K562 (cell line): ENCODE measurements around the gene RRAGD. TPM values are rescaled to one million over a fixed set of nuclear protein-coding genes. Genes with fewer than 3 reads are reported as not detected.

Source experiments
- CC2D1A ChIP-seq: fragments of 450-650 bp; IDR thresholded peaks from 2 replicates; pipeline ENCODE4 v1.6.1; 2017; ENCODE audit warnings: mild to moderate bottlenecking
- ERF ChIP-seq: fragments of 450-650 bp; formaldehyde crosslinking; IDR thresholded peaks from 2 replicates; pipeline ENCODE4 v1.4.0; 2020; ENCODE audit warnings: mild to moderate bottlenecking, mixed read lengths
- MAFF ChIP-seq: IDR thresholded peaks from 2 replicates; pipeline ENCODE4 v1.6.1; 2012; ENCODE audit warnings: low read length, improper control_type of control experiment
- MAFG ChIP-seq: fragments of 450-650 bp; conservative IDR thresholded peaks from 2 replicates; pipeline ENCODE4 v1.6.1; 2016; ENCODE audit warnings: missing genetic modification characterization, missing compliant biosample characterization
- NR1H2 ChIP-seq: sonication (generic); formaldehyde crosslinking; IDR thresholded peaks from 2 replicates; pipeline ENCODE4 v1.4.0; 2020; ENCODE audit warnings: mild to moderate bottlenecking, missing genetic modification reagents
- NRF1 ChIP-seq, 2 experiments: fragments of 450-650 bp; IDR thresholded peaks in 1 of 2; conservative IDR thresholded peaks in 1 of 2; 2 replicates each; pipeline ENCODE4 v1.6.1; 2014; ENCODE audit warnings: mild to moderate bottlenecking in 2 of 2
- POLR2A ChIP-seq: fragments of 450-650 bp; conservative IDR thresholded peaks from 2 replicates; pipeline ENCODE4 v1.6.1; 2016
- RFX1 ChIP-seq: fragments of 450-650 bp; IDR thresholded peaks from 2 replicates; pipeline ENCODE4 v1.6.1; 2016; ENCODE audit warnings: mild to moderate bottlenecking, moderate library complexity
- TSHZ1 ChIP-seq: fragments of 250-450 bp; sonication (Bioruptor Pico); IDR thresholded peaks from 2 replicates; pipeline ENCODE4 v1.4.0; 2020; ENCODE audit warnings: mild to moderate bottlenecking, moderate library complexity
- XRCC4 ChIP-seq: IDR thresholded peaks from one replicate; pipeline ENCODE4 v1.6.1; 2011; ENCODE audit not compliant: insufficient read depth, insufficient read length; ENCODE audit errors: extremely low read depth
- ZKSCAN8 ChIP-seq: fragments of 200-800 bp; sonication (Bioruptor generic); IDR thresholded peaks from 2 replicates; pipeline ENCODE4 v1.6.1; 2016; ENCODE audit warnings: missing genetic modification characterization, missing compliant biosample characterization
- ZNF324 ChIP-seq: fragments of 250-450 bp; sonication (Bioruptor Pico); IDR thresholded peaks from 2 replicates; pipeline ENCODE4 v1.4.0; 2020; ENCODE audit warnings: mild to moderate bottlenecking
- ZNF445 ChIP-seq: fragments of 250-450 bp; sonication (Bioruptor Pico); IDR thresholded peaks from 2 replicates; pipeline ENCODE4 v1.4.0; 2020; ENCODE audit warnings: low read depth, mild to moderate bottlenecking, moderate library complexity
- ZNF644 ChIP-seq: fragments of 200-800 bp; sonication (Bioruptor generic); IDR thresholded peaks from 2 replicates; pipeline ENCODE4 v1.6.1; 2016; ENCODE audit warnings: low read depth, missing genetic modification characterization, missing compliant biosample characterization
- ZNF785 ChIP-seq: fragments of 250-450 bp; sonication (Bioruptor Pico); IDR thresholded peaks from 2 replicates; pipeline ENCODE4 v1.4.0; 2020; ENCODE audit warnings: mild to moderate bottlenecking
- polyA plus RNA-seq, 8 experiments: library from polyadenylated mRNA; depleted of rRNA in 4 of 8; stranded (reverse) in 5 of 8; unstranded in 3 of 8; fragments of >200 nt; fragmentation: Nextera tagmentation in 2 of 8; fragmentation: Illumina TruSeq in 1 of 8; extraction: Ambion mirVana in 2 of 8; extraction: Trizol in 1 of 8; gene quantifications; 2 replicates each; pipeline versions ENCODE4 v1.2.1 to v1.2.3, GENCODE V29; 2011 to 2014; ENCODE audit warnings: inconsistent platforms in 1 of 8, missing spikeins in 1 of 8
- total RNA-seq, 7 experiments: library from RNA; depleted of rRNA in 6 of 7; stranded (reverse); fragments of >200 nt in 6 of 7; fragmentation: Illumina TruSeq in 2 of 7; extraction: Trizol in 2 of 7; gene quantifications; 2 replicates each; pipeline versions ENCODE4 v1.2.1 to v1.2.3, GENCODE V29; 2011 to 2021; ENCODE audit warnings: low replicate concordance in 1 of 7
- TF ChIP-seq, protein P1 (sequence below), 2 experiments: fragments of 450-650 bp in 1 of 2; sonication (generic) in 1 of 2; formaldehyde crosslinking in 1 of 2; IDR thresholded peaks; 2 replicates each; pipeline versions ENCODE4 v1.7.1 to v1.9.0; 2016 to 2022; ENCODE audit warnings: inconsistent platforms in 1 of 2, mild to moderate bottlenecking in 1 of 2, missing genetic modification reagents in 1 of 2

The RRAGD gene
- total and polyA plus RNA-seq, 9 of the 15 experiments (the other 6 are each of a cell fraction or from before 2014, with no cell fraction given), result 0.03 to 0.07 (median 0.04) TPM; not detected in 6

- no peak for TF ChIP-seq RFX1
- no peak for TF ChIP-seq ZNF644 (tag)
- TF ChIP-seq, protein P1, sequence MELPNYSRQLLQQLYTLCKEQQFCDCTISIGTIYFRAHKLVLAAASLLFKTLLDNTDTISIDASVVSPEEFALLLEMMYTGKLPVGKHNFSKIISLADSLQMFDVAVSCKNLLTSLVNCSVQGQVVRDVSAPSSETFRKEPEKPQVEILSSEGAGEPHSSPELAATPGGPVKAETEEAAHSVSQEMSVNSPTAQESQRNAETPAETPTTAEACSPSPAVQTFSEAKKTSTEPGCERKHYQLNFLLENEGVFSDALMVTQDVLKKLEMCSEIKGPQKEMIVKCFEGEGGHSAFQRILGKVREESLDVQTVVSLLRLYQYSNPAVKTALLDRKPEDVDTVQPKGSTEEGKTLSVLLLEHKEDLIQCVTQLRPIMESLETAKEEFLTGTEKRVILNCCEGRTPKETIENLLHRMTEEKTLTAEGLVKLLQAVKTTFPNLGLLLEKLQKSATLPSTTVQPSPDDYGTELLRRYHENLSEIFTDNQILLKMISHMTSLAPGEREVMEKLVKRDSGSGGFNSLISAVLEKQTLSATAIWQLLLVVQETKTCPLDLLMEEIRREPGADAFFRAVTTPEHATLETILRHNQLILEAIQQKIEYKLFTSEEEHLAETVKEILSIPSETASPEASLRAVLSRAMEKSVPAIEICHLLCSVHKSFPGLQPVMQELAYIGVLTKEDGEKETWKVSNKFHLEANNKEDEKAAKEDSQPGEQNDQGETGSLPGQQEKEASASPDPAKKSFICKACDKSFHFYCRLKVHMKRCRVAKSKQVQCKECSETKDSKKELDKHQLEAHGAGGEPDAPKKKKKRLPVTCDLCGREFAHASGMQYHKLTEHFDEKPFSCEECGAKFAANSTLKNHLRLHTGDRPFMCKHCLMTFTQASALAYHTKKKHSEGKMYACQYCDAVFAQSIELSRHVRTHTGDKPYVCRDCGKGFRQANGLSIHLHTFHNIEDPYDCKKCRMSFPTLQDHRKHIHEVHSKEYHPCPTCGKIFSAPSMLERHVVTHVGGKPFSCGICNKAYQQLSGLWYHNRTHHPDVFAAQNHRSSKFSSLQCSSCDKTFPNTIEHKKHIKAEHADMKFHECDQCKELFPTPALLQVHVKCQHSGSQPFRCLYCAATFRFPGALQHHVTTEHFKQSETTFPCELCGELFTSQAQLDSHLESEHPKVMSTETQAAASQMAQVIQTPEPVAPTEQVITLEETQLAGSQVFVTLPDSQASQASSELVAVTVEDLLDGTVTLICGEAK (IDR thresholded peaks at IDR 0.05), result no peak
- TF ChIP-seq, protein P1 (CRISPR knock-in tag; IDR thresholded peaks at IDR 0.05), result no peak
- TF ChIP-seq POLR2A, result no peak
- TF ChIP-seq TSHZ1 (CRISPR knock-in tag), result no peak
- no peak for TF ChIP-seq ZKSCAN8 (CRISPR knock-in tag)
- 0 out of 2 replicates have a peak, but pooled peaks have one; percentile 7 for TF ChIP-seq MAFG (tag)
- TF ChIP-seq NRF1 (conservative IDR thresholded peaks at IDR 0.05 in 1 of 2, IDR thresholded peaks at IDR 0.05 in 1 of 2), result no peak
- no peak; the same call in 1 of the 2 replicates for TF ChIP-seq MAFF
- TF ChIP-seq CC2D1A, result no peak
- no peak for TF ChIP-seq ZNF445 (CRISPR knock-in tag)
- TF ChIP-seq ERF (CRISPR knock-in tag), result no peak
- no peak for TF ChIP-seq ZNF785 (CRISPR knock-in tag)
- no peak for TF ChIP-seq ZNF324
- TF ChIP-seq XRCC4, result no peak
- TF ChIP-seq NR1H2 (CRISPR knock-in tag), result no peak
Observed at GRCh38 chr6:89321131-89321970, 90.7 kb downstream of the RRAGD start (continued).
